SK-N-SH treated with all-trans-retinoic acid at 6 μM for 48 hours (cell line): Measurements from ENCODE around the gene RITA1.

Source experiments
- ATAC-seq: fragments of 200-7000 bp; cut with Tn5 transposase; 3 replicates; pipeline ENCODE4 v1.9.1; 2020; ENCODE audit warnings: mild to moderate bottlenecking, moderate library complexity
- ARNTL ChIP-seq: fragments of 450-650 bp; formaldehyde crosslinking; IDR thresholded peaks from 2 replicates; pipeline ENCODE4 v1.5.0; 2020; ENCODE audit warnings: low read depth, mild to moderate bottlenecking, moderate library complexity, borderline replicate concordance
- BACH2 ChIP-seq: fragments of 250-450 bp; sonication (Bioruptor Pico); IDR thresholded peaks from 2 replicates; pipeline ENCODE4 v1.9.0; 2021; ENCODE audit warnings: mild to moderate bottlenecking, borderline replicate concordance
- CREB5 ChIP-seq: fragments of 250-450 bp; sonication (Bioruptor Pico); IDR thresholded peaks from 2 replicates; pipeline ENCODE4 v1.5.1; 2020; ENCODE audit warnings: low read depth, mild to moderate bottlenecking, moderate library complexity
- CSDC2 ChIP-seq: fragments of 250-450 bp; sonication (Bioruptor Pico); IDR thresholded peaks from 2 replicates; pipeline ENCODE4 v1.5.0; 2020; ENCODE audit warnings: mild to moderate bottlenecking, moderate library complexity
- ESRRG ChIP-seq: fragments of 250-450 bp; sonication (Bioruptor Pico); IDR thresholded peaks from 2 replicates; pipeline ENCODE4 v1.6.1; 2021; ENCODE audit warnings: mild to moderate bottlenecking
- GLIS3 ChIP-seq: fragments of 250-450 bp; sonication (Bioruptor Pico); IDR thresholded peaks from 2 replicates; pipeline ENCODE4 v1.5.0; 2020; ENCODE audit warnings: mild to moderate bottlenecking, moderate library complexity
- OSR1 ChIP-seq: fragments of 250-450 bp; sonication (Bioruptor Pico); IDR thresholded peaks from 2 replicates; pipeline ENCODE4 v1.8.0; 2022; ENCODE audit warnings: moderate library complexity, mild to moderate bottlenecking, inconsistent platforms
- PATZ1 ChIP-seq: fragments of 250-450 bp; sonication (Bioruptor Pico); IDR thresholded peaks from 2 replicates; pipeline ENCODE4 v1.8.0; 2020; ENCODE audit warnings: mild to moderate bottlenecking, moderate library complexity, borderline replicate concordance
- POU6F1 ChIP-seq: fragments of 250-450 bp; sonication (Bioruptor Pico); IDR thresholded peaks from 2 replicates; pipeline ENCODE4 v1.8.0; 2021; ENCODE audit warnings: low read depth, mild to moderate bottlenecking, moderate library complexity, borderline replicate concordance
- PPARA ChIP-seq: fragments of 250-450 bp; sonication (Bioruptor Pico); IDR thresholded peaks from 2 replicates; pipeline ENCODE4 v1.5.0; 2020; ENCODE audit warnings: mild to moderate bottlenecking, borderline replicate concordance
- RARB ChIP-seq: fragments of 250-450 bp; sonication (Bioruptor Pico); IDR thresholded peaks from 2 replicates; pipeline ENCODE4 v1.8.0; 2021; ENCODE audit warnings: mild to moderate bottlenecking, moderate library complexity
- SNAI2 ChIP-seq: fragments of 250-450 bp; sonication (Bioruptor Pico); IDR thresholded peaks from 2 replicates; pipeline ENCODE4 v1.5.0; 2020; ENCODE audit warnings: mild to moderate bottlenecking, moderate library complexity
- TCF4 ChIP-seq: fragments of 250-450 bp; sonication (Bioruptor Pico); IDR thresholded peaks from 2 replicates; pipeline ENCODE4 v1.8.0; 2021; ENCODE audit warnings: mild to moderate bottlenecking, moderate library complexity, borderline replicate concordance
- TOX ChIP-seq: fragments of 250-450 bp; sonication (Bioruptor Pico); IDR thresholded peaks from 2 replicates; pipeline ENCODE4 v1.8.0; 2021; ENCODE audit warnings: mild to moderate bottlenecking, moderate library complexity, borderline replicate concordance
- TSHZ2 ChIP-seq: fragments of 250-450 bp; sonication (Bioruptor Pico); IDR thresholded peaks from 2 replicates; pipeline ENCODE4 v1.5.0; 2020; ENCODE audit warnings: mild to moderate bottlenecking, moderate library complexity
- ZC3H10 ChIP-seq: fragments of 250-450 bp; sonication (Bioruptor Pico); IDR thresholded peaks from 2 replicates; pipeline ENCODE4 v1.5.1; 2021; ENCODE audit warnings: mild to moderate bottlenecking, moderate library complexity
- ZFP3 ChIP-seq: fragments of 250-450 bp; sonication (Bioruptor Pico); IDR thresholded peaks from 2 replicates; pipeline ENCODE4 v1.5.0; 2020; ENCODE audit warnings: mild to moderate bottlenecking, moderate library complexity
- ZNF565 ChIP-seq: fragments of 450-650 bp; formaldehyde crosslinking; conservative IDR thresholded peaks from 2 replicates; pipeline ENCODE4 v1.5.0; 2020; ENCODE audit warnings: low read depth, mild to moderate bottlenecking, moderate library complexity
- ZNF70 ChIP-seq: fragments of 450-650 bp; formaldehyde crosslinking; IDR thresholded peaks from 2 replicates; pipeline ENCODE4 v1.5.0; 2020; ENCODE audit warnings: mild to moderate bottlenecking, moderate library complexity
- ZNF8 ChIP-seq: fragments of 450-650 bp; formaldehyde crosslinking; IDR thresholded peaks from 2 replicates; pipeline ENCODE4 v1.5.0; 2020; ENCODE audit warnings: mild to moderate bottlenecking, moderate library complexity
- TF ChIP-seq, protein P1 (sequence below): fragments of 250-450 bp; sonication (Bioruptor Pico); IDR thresholded peaks from 2 replicates; pipeline ENCODE4 v1.5.1; 2021; ENCODE audit warnings: mild to moderate bottlenecking, moderate library complexity

The RITA1 gene

DNA sequence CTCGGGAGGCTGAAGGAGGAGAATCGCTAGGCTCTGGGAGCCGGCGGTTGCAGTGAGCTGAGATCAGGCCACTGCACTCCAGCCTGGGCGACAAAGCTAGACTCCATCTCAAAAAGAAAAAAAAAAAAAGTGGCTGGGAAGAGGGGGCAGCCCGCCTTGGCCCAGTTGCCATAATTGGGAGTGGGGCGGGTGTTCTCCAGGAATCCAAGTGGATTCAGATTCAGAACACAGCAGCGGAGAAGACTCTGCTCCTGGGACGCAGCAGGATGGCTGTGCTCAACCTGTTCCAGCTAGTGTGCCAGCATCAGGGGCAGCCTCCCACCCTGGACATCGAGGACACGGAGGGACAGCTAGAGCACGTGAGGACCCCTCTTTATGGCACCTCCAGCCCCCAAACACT, 30.5 kb upstream of the RITA1 start:
- no peak for TF ChIP-seq POU6F1 (CRISPR knock-in tag)
- no peak for ATAC-seq

DNA sequence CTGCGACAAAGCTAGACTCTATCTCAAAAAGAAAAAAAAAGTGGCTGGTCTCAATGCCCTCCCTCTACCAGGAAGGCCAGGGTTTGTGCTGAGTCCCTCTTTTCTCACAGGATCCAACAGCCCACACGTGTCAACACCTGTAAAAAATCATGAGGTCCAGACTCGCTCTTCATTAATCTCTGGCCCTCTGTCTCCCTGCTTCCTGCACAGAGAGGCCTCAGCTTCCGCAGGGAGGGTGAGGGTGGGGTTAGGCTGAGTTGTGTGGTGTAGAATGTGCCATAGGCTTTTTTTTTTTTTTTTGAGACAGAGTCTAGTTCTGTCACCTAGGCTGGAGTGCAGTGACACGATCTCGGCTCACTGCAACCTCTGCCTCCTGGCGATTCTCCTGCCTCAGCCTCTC, 29.9 kb upstream of the RITA1 start:
- no peak for TF ChIP-seq OSR1 (CRISPR knock-in tag)
- TF ChIP-seq PATZ1 (CRISPR knock-in tag) = no peak
- TF ChIP-seq, protein P1, sequence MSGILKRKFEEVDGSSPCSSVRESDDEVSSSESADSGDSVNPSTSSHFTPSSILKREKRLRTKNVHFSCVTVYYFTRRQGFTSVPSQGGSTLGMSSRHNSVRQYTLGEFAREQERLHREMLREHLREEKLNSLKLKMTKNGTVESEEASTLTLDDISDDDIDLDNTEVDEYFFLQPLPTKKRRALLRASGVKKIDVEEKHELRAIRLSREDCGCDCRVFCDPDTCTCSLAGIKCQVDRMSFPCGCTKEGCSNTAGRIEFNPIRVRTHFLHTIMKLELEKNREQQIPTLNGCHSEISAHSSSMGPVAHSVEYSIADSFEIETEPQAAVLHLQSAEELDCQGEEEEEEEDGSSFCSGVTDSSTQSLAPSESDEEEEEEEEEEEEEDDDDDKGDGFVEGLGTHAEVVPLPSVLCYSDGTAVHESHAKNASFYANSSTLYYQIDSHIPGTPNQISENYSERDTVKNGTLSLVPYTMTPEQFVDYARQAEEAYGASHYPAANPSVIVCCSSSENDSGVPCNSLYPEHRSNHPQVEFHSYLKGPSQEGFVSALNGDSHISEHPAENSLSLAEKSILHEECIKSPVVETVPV (CRISPR knock-in tag) = no peak
- no peak for TF ChIP-seq ZNF8
- TF ChIP-seq PPARA (CRISPR knock-in tag) = no peak
- TF ChIP-seq CSDC2 (CRISPR knock-in tag) = no peak
- TF ChIP-seq GLIS3 (CRISPR knock-in tag) = no peak
- TF ChIP-seq TOX = no peak
- no peak for TF ChIP-seq ZNF565 (CRISPR knock-in tag)
- TF ChIP-seq RARB (CRISPR knock-in tag) = no peak
- no peak for TF ChIP-seq ZNF70 (CRISPR knock-in tag)
- TF ChIP-seq TSHZ2 (CRISPR knock-in tag) = no peak
- no peak for TF ChIP-seq TCF4 (CRISPR knock-in tag)
- TF ChIP-seq SNAI2 (CRISPR knock-in tag) = no peak
- no peak for TF ChIP-seq ZFP3 (CRISPR knock-in tag)
- TF ChIP-seq ARNTL (CRISPR knock-in tag) = no peak
- no peak for TF ChIP-seq CREB5 (CRISPR knock-in tag)
- no peak for TF ChIP-seq BACH2 (CRISPR knock-in tag)
- ATAC-seq = no peak

DNA sequence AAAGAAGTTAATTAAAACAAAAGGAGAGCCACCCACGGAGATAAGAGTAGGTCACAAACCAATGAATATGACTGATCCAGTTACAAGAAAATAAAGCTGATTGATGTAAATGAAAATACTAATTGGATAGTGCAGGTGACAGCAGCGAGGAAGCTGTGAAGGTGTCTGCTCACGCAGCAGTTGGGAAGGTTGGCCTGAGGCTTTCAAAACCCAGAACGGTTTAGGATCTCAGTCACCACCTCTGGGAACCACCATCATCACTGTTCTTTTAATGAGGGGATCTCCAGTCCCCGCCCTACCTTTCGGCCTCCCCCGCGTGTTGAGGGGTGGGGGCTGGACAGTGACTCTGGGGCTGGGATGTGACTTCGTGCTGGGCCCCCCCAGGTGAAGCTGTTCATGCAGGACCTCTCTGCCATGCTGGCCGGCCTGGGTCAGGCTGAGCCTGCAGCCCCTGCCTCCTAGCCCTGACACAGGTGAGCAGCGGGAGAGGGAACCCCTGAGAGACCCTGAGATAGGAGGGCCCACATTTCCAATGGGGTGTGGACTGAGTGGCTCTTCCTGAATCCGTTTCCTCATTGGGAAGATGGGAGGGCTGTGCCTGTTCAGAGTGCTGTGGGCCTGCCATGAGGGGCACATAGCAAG, 28.2 kb upstream of the RITA1 start:
- no peak for ATAC-seq
- TF ChIP-seq TCF4 (CRISPR knock-in tag) (no peak), TSHZ2 (CRISPR knock-in tag) (no peak), ZC3H10 (CRISPR knock-in tag) (no peak), PPARA (CRISPR knock-in tag) (no peak), BACH2 (CRISPR knock-in tag) (no peak), CSDC2 (CRISPR knock-in tag) (no peak), ESRRG (no peak), OSR1 (CRISPR knock-in tag) (no peak)
- TF ChIP-seq, protein P1 (CRISPR knock-in tag) = no peak
